Stimulated activated CD4-positive, alpha-beta T cell treated with anti-CD3 and anti-CD28 coated beads, Interleukin-15, amount 100 ng/mL, for 1 hour (primary cell): ENCODE data around the gene DDX19B.
"Not testable (repeated sequence)": the region's sequence is repeated elsewhere in the genome, so short reads cannot be mapped to it uniquely, and the experiment has no call there.

Experiments used
- DNase-seq, 2 donors: peaks; one replicate each; pipeline ENCODE4 v3.0.0-alpha.2; 2020; ENCODE audit warnings: low read depth in 1 of 2, low spot score in 1 of 2

The DDX19B gene

DNA sequence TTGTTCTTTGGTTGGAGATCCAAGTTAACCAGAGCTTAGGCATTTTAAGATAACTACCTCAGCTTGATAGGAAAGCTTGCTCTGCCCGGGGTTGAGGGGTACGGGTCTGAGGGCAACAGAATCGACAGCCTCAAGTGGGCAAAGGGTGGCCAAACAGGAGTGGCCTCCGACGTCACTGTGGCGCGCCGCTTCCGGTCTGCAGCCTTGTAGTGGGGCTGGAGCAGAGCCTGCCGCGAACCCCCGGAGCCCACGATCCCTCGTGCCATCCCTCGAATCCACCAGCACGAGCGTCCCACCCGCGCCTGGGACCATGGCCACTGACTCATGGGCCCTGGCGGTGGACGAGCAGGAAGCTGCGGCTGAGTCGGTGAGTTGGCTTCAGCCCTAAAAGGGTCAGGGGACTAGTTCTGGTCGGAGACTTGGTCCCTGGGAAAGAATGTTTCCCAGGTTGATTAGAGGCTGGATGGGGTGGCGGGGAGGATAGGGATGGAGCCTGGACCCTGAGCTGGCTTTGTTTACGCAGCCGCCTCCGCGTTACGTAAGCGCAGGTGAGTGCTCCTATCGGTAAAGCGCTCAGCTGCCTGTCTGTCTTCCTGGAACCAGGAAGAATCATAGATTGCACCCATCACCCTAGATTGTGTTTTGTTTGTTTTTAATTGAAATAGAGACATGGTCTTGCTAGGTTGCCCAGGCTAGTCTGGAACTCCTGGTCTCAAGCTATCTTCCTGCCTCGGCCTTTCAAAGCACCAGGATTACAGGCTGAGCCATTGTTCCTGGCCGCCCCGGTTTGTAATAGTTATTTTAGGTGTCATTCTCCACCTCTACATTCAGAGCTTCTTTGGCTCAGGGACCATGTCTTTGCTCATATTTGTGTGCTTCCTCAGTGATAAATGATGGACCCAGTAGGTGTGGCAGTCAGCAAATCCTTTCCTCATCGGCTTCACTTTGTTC, at the start of gene DDX19B:
TSS of gene DDX19B (plus strand) at position 199 of the 951 bp plus-strand sequence. CDS start at position 311, 112 bp downstream.
- DNase-seq: peak; percentile 5 to 37

DNA sequence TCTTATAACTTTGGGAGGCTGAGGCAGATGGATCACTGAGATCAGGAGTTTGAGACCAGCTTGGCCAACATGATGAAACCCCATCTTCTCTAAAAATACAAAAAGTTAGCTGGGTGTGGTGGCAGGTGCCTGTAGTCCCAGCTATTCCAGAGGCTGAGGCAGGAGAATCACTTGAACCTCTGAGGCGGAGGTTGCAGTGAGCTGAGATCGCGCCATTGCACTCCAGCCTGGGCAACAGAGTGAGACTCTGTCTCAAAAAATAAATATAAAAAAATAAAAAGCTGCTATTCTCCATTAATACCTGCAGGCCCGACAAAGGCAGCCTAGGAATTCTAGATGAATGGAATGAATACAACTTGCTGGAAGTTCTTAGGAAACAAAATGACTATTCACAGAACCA, 49.3 kb upstream of the DDX19B start:
- not testable (repeated sequence) for DNase-seq

DNA sequence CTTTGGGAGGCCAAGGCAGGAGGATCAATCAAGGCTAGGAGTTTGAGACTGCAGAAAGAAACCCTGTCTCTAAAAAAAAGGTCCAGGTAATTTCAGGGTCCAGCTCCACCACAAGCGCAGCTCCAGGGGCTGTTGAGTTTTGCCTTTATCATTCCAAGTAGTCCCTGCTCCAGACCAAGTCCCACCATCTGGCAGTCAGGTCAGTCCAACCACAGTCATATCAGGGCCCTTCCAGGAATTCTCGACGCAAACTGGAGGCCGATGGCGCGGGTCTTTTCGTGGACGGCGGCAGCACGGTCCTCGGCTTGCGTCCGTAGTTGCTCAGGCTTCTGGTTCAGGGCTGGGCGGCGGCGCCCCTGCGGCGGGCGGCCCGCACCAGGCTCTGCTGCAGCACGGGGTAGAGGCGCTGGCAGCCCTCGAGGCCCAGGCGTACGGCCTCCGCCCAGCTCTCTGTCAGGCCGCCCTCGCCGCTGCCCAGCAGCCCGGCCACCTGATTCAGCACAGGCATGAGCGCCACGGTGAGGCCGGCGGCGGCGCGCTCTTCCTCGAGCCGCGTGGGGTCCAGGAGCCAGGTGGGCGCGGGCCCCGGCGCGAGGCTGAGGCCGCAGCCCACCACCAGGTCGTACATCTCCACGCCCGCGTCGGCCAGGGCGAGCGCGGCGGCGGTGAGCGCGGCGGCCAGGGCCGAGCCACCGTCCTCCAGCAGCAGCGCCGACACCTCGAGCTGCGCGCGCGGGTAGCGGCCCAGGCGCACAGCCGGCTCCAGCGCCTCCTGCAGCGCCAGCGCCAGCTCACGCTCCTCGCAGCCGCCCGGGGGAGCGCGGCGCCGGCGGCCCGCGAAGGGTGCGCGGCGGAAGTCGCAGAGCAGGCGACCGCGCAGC, 48.0 kb upstream of the DDX19B start:
- DNase-seq: peak in 1 of 2 donors; percentile 21

DNA sequence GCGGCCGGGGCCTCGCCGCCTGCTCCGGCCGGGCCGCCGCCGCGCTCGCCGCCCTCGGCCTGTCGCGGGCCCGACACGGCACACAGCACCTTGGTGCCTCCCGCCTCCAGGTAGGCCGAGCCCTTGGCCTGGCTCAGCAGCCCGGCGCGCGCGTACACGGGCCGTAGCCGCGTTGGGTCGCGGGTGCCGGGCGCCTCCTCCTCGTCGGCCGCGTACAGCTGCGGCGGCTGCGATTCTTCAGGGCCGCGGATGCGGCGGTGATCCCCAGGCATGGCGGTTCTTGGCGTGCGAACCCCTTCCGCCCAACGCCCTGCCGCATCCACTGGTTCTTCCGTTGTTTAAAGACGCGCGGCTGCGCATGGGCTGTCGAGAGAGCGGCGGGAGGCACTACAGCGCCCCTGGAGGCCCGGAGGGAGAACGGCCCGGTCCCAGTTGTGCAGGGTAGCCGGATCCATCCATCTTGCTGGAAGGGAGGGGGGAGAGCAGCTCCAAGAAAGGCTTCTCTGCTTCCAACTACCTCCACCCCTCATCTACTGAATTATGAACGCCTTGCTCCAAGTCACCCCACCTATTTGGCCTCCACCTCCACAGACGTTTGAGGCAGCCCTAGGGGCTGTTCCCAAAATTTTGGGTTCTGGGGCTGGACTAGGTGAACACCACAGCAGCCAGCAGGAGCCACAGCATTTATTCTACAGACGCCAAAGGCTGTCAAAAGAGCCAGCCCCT, 47.2 kb upstream of the DDX19B start, which contains the start of gene EXOSC6:
TSS of gene EXOSC6 (minus strand) at position 312 of the 726 bp plus-strand sequence. CDS start at position 272, 40 bp downstream.
- peak; percentile 83 for DNase-seq

DNA sequence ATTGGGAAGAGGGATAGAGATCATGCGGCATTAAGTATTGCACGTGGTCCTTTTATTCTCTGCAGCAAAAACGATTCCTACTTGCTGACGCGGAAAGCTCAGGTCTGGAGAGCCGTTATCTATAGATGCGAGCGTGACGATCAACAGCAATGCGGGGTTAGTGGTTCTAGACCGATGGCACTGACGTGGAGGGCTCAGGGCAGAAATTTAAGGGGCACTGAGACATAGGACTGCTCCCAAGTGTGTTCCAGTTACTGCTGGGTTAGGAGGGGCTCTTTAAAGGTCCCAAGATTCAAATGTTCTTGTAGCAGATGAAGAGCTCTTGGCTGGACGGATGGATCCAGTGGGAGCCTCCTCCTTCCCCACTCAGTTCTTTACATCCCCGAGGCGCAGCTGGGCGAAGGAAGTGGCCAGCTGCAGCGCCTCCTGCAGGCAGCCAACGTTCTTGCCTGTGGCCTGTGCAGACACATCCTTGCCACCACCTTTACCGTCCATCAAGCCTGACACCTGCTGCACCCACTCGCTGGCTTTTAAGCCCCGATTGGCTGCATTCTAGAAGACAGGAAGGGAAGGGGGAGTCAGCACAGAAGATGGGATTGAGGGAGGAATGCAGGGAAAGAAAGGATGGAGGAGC, 46.5 kb upstream of the DDX19B start:
- DNase-seq: no peak

DNA sequence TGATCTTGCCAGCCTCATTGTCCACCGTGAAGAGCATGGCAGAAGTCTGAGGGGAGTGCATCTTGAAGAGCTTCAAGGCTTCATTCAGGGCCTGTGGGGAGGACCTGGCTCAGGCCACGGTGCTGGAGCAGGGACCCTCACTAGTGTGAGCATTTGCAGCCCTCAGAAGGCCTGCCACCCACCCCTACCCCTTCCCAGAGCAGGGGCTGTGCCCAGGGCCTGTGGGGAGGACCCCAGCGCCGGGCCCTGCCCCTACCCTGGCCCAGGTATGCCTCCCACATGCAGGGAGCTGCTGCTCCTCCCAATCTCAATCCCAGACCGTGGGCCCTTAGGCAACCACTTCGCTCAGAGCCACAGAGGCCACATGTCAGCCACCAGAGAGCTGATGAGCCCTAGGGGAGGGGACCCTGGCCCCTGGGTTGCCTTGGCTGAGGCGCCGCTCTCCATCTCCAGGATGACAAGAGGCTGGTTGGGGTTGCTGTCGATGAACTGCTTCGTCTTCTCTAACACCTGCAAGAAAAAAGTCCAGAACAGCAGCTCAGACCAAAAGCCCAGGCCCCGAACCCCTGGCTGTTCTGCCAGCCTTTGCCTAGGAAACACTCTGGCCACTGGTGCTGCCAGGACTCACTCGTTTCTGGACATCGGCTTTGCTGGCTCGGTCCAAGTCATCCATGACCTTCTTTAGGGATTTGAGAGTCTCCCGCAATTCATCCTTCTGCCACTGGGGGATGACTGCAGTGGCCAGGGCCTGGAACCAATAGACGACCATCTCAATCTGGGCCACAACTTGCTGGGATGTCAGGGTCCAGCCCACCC, 45.5 kb upstream of the DDX19B start:
- no peak for DNase-seq

DNA sequence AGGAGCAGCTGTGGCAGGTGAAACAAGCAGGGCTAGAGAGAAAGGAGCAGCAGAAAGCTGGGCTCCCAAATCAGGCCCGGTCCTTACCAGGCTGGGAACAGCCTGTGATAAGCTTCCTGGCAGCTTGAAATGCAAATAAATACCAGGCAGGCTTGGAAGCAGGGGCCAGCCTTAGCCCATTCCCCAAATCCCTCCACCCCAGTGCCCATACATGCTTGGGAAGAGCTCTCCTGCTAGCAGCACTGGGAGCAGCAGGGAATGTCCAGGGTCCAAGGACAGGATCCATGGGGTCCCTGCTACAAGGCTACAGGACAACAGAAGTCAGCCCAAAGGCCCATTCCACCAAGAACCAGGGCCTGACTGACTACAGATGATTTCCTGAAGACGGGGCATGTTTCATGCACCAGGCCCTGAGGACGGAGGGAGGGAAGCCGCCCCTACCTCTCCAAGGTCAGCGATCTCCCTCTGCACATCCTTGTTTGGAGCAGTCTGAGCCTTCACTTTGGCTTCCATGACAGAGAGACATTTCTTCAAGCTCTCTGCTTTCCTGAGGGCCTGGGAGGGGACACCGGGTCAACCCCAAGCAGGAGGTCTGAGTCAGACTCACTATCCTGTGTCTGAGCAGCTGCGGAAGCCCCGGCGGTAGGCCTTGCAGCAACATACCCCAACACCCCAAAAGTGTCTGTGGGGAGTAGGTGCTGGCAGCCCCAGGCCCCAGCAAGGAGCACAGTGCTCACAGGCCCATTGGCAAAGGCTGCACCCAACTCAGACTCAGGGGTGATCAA, 44.6 kb upstream of the DDX19B start:
- no peak for DNase-seq

DNA sequence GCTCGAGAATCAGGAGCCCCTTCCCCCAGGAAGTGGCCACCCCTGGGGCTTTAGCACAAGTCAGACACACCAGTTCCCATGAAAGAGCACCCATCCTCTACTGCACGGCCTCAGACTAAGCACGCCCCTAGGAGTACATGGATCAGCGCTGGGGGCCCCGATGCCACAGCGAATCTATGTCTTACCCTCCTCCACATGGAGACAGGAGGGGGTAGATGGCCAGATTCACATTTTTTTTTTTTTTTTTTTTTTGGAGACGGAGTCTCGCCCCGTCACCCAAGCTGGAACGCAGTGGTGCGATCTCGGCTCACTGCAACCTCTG, 44.1 kb upstream of the DDX19B start:
- DNase-seq: no peak

DNA sequence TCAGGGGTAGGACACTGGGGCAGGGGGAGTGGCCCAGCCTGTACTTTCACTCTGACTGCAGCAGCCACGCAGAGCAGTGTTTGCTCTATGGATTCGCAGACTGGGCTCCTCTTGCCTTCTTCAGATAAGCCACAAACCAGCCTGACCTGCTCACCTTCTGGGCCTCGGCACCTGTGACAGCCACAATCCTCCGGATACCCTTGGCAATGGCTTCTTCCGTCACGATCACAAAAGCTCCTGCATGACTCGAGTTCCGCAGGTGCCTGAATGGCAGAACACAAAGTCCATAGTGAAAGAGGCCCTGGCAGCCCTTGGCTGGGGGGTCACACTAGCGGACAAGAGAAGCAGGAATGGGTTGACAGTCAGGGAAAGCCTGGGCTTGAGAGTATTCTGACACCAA, 43.4 kb upstream of the DDX19B start:
- DNase-seq: no peak

DNA sequence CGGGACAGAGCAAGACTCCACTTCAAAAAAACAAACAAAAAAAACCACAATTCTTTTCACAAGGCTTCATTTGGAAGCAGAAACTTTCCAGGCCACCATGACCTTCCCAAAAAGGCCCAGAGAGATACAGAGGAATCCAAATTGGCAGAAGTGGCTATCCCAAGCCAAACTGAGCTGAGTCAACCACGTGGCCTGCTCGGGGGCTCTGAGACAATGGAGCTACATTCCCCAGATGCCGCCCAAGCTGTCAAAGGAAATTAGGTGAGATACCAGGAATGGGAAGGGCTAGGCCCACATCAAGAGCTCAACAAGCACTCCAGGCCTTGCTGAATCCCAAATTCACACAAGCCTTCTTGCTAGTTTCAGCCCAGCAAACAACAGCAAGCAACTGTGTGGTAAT, 41.6 kb upstream of the DDX19B start:
- no peak for DNase-seq

DNA sequence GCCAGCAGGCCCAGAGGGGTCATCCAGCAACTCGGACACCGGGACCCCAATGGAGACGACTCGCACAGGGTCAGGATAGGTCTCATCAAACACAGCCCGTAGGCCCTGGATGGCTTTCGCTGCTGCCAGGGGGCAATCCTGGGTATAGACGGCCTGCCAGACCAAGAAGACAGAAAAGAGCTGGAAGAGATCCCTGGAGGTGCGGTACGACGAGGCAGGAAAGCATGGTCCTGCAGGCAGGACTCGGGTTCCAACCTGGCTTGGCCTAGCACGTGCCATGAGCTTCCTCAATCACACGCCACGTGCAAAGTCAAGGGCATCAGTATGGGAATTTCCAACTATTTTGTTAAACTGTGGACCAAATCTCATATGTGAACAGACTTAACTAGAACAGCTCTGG, 40.9 kb upstream of the DDX19B start:
- DNase-seq: no peak

DNA sequence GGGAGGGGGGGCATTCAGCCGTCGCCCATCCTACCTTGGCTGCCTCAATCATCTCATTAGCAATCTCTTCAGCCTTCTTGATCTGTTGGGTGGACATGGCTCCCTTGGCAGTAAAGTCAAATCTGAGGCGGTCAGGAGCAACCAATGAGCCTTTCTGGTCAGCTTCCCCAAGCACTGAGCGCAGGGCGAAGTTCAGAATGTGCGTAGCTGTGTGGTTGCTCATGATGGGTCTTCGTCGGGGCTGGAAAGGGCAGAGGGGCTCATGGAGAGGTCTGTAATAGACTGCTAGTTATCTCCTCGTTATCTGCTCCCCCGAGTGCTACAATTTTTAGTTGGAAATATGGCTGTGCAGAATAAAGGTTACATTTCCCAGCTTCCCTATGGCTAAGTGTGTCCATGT, 40.0 kb upstream of the DDX19B start:
- no peak for DNase-seq

DNA sequence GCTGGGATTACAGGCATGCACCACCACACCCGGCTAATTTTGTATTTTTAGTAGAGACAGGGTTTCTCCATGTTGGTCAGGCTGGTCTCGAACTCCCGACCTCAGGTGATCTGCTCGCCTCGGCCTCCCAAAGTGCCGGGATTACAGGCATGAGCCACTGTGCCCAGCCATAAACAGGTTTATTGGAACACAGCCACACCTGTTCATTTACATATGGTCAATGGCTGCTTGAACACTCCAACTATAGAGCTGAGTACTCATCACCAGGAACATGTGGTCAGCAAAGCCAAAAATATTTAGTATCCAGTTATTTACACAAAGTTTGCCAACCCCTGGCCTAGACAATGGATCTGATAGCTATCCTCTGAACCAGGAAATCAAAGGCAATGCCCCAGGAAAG, 39.1 kb upstream of the DDX19B start:
- DNase-seq: not testable (repeated sequence)

DNA sequence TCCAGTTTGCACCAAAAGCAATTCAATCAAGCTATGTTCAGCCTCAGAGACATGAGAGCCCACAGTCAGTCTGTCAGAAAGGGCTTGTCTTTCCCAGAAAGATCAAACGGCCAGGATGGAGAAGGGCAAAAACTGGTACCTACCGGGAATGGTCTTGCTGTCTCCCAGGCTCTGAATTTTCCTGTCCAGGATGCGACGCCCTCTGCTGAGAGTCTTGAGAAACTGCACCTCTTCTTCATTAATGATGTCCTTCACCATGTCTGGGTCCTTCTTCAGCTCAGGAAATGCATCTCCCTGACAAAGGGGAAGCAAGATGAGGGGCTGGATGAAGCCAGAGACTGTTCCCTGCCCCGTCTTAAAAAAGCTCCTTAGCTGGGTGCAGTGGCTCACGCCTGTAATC, 31.5 kb upstream of the DDX19B start:
- no peak for DNase-seq

DNA sequence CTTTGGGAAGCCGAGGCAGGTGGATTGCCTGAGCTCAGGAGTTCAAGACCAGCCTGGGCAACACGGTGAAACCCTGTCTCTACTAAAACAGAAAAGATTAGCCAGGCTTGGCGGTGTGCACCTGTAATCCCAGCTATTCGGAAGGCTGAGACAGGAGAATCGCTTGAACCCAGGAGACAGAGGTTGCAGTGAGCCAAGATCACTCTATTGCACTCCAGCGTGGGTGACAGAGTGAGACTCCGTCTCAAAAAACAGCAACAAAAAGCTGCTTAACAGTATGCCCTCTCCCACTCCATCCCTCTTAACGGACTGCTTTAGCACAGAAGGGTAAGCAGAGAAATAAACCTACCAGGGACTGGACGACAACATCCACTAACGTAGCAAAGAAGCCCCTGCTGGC, 31.1 kb upstream of the DDX19B start:
- not testable (repeated sequence) for DNase-seq

DNA sequence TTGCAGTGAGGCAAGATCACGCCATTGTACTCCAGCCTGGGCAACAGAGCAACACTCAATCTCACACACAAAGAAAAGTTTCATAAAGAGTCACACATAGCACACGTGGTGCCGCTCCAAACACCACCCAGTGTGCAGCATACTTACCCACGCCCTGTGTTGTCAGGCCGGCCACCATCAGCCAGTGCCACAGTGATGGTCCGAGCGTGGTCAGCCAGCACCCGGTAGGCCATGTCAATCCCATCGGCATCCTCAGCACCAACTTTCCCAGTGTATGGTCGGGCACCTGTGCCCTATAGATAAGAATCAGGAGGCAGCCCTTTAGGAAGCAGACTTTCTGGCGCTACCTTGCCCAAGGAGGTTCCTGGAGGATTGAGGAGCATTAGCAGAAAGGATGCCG, 29.5 kb upstream of the DDX19B start:
- DNase-seq: no peak

DNA sequence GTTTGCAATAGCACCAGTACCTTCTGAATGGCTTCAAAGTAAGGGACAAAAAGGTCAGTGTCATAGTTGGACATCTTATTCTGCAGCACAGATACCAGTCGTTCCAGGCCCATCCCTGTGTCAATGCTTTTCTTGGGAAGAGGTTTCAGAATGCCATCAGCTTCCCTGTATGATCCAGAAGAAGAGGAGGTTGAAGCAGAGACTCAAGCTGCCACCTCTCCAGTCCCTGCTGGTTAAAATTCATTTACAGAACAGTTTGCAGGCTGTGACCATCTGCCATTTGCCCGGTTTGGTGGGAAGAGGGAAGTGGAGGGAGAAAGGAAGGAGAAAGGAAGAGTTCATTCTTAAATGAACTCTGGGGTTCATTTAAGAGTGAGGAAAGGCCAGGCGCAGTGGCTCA, 28.8 kb upstream of the DDX19B start:
- no peak for DNase-seq

DNA sequence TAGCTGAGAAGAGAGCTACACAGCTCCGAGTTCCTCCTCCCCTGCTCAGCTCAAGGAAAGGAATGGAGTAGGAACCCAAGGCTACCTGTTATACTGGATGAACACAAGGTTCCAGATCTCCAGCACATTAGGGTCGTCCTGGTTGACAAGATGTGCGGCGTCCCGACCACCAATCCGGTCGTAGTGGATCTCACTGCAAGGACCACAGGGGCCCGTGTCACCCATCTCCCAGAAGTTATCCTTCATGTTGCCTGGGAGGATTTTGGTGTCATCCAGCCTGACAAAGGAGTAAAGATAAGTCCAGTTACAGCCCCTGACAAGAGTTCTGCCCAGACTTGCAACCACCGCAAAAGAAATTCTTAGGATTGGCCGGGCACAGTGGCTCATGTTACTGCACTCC, 27.3 kb upstream of the DDX19B start:
- DNase-seq: no peak

DNA sequence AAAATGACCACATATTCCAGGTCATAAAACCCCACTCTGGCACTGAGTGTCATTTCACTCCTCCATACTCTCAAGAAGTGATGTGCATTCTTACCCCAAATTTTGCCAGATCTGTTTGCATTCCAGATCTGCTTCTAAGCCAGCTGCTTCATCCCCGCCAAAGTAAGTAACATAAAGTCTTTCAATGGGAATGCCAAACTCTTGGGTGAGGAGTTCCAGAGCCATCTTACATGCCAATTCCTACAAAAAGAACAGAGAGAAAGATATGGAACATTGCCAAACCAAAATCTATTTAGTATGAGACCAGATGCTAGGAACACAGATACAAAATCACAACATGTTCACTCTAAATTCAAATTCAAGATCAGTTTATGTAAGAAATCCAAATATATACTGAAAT, 22.6 kb upstream of the DDX19B start:
- DNase-seq: no peak
